GM19239 (cell line): ENCODE measurements around the gene GRID1.

Experiments
- DNase-seq: peaks from one replicate; pipeline ENCODE4 v3.0.0; 2011; ENCODE audit warnings: low spot score; ENCODE audit not compliant: insufficient read length
- FAIRE-seq: peaks from 2 replicates; lab custom pipeline; 2011; peaks lifted over from hg19 to GRCh38; lab: Jason Lieb, UNC

GRID1 gene

DNA sequence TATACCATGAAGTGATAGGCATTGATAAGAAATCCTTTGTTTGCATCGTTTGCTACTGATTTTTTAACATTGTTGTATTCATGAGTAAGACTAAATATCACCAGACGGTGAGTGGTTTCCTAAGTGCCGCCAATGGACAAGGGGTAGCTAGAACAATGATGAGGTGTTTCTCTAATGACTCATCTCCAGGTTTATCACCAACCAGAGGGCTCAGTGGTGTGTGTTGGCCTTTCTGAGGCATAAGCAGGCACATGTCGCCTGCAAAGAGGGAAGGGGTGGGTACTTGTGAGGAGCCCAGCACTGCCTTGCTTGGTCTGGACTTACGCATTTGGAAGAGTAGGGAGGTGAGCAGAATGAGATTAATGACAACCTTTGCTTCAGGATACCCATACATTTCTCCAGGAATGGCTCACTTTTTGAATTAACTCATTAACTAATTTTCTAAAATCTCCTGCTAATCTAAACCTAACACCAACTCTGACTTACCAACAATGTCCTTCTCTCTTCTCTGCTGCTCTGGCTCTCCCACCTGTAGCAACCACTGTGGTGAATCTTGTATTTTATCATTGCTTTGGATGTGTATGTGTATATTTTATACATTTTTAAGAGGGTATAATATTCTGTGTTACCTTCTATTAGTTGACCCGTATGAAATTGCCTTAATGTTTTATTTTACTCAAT lies 722.6 kb downstream of the GRID1 start:
- FAIRE-seq = no peak
- no peak for DNase-seq

DNA sequence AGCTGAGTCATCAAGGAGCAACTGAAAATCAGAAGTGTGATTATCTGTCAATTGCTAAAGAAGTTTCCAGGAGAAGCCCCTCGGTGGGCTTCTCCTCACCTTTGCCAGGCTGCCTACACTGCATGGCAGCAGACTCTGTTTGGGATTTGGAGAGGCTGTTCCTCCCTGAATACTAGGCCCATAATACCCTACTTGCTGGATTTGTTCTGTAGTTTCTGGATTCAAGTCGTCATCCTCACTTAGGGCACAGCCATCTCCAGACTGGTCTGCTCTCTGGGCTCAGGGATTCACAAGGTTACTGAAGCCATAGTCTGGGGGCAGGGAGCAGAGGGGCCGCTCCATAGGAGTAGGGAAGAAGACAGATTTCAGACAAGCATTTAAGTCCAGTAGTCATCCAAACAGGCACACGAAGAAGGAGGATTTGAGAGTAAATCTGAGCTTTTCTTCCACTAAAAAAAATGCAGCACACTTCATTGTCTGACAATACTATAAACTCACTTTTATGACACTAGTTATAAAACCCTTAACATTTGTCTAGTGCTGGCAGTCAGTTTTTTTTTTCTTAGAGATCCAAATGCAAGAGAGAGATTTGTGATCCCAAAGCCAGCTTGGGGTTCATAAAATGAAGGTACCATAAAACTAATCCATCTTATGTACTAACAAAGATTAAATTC lies 723.3 kb downstream of the GRID1 start:
- DNase-seq = no peak
- no peak for FAIRE-seq

DNA sequence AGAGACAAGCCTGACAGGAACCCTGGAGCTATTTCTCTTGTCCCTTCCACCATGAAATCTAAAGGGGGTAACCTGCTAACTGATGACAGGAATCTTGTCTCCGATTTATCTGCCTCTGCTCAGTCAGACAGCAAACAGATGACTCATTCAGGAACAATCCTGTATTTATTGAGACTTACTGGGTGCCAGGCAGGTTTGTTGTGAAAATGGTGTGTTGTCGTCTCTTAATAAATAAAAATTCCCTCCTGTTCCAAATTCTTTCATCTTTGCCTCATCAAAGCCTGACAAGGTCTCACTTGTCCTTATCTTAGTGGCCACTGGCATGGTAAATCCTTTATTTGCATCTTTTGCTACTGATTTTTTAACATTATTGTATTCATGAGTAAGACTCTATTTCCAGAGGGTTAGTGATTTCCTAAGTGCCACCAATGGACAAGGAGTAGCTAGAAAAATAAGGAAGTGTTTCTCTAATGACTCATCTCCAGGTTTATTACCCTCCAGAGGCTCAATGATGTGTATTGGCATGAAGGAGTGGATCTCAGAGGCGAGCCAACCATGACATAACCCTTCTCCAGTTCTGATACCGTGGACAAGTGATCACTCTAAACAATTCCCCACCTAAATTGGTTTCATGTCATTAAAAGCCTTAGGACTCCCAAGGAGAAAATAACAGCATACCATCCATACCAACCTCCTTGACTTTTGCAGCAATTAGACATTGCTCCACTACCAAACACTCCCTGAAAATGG lies 724.0 kb downstream of the GRID1 start:
- FAIRE-seq = no peak
- no peak for DNase-seq

DNA sequence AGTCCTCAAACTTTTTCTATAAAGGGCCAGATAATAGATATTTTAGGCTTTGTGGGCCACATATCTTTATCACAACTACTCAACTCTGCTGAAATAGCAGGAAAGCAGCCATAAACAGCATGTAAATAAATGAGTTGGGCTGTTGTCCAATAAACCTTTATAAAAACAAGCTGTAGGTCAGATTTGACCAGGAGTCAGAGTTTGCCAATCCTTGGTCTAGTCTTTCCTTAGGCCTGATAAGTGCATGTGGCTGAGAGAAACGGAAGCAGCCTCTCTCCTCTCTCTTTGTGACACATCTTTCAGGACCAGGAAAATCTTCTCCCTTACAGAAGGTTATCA lies 724.5 kb downstream of the GRID1 start:
- FAIRE-seq (no peak), DNase-seq (no peak)

DNA sequence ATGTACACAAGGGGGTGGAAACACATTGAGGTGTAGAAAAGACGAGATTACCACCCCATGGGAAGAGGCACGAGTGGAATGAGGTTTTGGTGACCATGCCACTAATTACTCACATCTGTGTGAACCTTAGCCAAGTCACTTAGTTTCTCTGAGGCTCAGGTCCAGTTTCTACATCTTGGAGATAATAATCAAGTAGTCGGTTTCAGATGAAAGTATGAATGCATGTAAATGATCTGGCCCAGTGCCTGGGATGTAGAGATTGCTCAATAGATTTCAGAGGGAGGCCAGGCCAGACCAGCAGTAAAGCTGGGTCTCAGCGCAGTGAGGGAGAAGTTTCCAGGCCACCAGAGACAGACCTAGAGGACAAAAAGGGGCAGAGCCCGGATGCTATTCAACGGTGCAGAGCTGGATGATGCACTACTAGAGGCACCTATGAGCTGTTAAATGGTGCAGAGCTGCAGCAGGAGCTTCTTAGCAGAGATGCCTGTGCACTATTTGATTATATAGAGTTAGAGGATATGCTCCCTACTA lies 725.1 kb downstream of the GRID1 start:
- DNase-seq = no peak
- no peak for FAIRE-seq

DNA sequence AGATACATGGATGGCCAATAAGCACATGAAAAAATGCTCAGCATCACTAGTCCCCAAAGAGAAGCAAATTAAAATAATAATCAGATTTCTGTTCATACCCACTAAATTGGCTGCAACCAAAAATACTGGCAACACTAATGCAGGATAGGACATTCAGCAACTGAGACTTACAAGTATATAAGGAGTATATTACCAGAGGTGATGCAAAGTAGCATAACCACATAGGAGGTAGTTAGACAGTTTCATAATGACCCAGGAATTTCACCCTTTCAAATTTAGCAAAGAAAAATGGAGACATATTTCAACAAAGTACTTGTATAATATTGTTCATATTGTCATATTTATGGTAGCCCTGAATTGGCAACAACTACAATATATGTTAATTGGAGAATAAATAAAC lies 727.8 kb downstream of the GRID1 start:
- FAIRE-seq (no peak), DNase-seq (no peak)

DNA sequence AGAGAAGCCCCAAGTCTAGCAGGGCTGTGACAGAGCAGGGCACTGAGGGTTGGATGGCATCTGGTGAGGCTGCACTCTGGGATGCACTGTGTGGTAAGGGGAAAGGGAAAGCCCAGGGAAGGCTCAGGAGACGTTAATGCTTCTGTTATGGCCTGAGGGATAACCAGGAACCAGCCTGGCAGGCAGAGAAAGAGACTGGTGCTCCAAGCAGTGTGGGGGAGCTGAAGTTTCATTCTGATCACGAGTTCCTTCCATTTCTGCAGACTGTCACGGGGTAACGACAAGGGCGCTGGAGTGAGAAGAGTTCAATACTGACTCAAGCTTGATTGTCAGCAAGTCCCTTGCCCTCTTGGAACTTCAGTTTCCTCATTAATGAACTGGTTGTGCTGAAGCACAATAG lies 730.9 kb downstream of the GRID1 start:
- DNase-seq (no peak), FAIRE-seq (no peak)

DNA sequence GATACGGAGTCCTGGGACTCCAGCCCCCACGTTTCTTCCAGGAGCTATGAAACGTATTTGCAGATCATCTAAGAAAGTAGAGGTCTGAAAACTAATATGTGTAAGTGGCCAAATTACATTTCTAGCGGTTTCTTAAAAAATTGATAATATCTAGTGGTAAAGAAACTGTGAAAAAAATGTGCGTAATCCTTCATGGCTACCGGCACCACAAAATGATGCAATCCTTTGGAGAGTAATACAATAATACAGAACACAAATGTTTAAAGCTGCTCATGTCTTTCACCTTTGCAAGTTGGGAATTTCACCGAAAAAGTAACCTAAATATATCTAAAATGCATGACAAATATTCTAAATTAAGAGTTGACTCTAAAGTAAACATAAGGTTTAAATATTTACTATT lies 742.1 kb downstream of the GRID1 start:
- DNase-seq (no peak), FAIRE-seq (no peak)

DNA sequence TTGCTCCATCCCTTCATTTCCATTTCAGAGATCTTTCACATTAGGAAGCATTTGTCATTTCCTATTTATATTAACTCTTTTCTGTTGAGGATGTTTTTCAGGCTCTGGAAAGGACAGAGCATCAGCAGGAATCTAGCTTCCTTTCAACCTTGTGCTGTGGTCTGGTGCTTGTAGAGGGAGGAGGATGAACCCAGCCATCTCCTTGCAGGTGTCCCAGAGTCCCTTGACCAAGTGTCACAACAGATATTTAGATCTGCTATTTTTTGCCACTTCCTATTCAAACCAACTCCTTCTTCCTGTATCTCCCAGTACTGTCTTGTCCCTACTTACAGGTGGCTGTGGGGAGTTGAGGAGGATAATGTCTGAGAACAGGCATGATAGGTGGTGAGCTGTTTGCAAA lies 742.8 kb downstream of the GRID1 start:
- no peak for FAIRE-seq
- no peak for DNase-seq

DNA sequence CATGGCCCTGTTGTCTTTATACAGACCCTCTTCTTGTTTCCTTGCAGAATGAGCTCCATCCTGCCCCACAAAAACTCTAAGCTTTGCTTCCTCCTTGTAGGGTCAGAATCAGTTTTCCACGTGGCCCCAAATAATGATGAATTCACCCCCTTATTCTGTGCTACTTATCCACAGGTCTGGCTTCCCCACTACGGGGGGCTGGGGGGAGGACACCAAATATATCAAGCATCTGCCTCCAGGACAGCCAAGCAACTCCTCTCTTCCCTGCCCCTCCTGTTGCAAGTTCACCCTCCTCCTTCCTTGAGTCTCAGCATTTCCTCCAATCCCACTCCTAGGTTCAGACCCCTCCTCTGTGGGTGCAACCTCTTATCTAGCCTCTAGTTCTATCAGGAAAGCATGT lies 743.3 kb downstream of the GRID1 start:
- FAIRE-seq = no peak
- DNase-seq = no peak

DNA sequence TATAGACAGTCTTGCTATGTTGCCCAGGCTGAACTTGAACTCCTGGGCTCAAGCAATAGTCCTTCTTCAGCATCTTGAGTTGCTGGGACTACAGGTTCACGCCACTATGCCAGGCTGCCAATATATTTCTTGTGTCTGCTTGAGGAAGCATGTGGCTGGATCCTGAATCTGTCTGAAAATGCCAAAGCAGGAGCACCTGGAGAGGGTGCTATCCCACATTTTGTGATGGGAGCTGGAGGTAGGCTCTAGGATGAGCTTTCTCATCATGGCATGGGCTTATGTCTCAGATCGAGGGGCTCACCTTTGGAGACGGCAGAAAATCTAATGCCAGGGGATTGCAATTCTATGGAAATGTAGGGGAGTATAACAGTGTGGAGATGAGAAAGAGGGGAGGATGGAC lies 744.2 kb downstream of the GRID1 start:
- DNase-seq = no peak

DNA sequence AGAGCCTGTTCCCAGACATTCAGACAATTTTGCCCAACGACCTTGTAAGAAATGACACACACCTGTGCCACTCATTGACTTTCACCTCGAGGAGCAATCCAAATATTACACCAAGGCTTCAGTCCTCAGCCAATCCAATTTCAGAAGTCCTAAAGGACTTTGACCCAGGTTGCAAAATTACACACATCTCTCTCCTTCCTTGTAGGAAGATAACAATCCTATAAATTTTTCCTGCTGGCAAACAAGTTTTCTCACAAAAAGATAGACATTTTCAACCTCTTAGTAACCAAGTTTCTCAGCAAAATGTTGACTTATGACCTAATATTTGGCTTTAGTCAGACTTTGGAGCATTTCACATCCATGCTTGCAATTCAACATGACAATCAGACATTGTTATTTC lies 745.0 kb downstream of the GRID1 start:
- FAIRE-seq (no peak), DNase-seq (no peak)

More for the DNA sequence above, 744.2 kb downstream of the GRID1 start:
- no peak for FAIRE-seq

DNA sequence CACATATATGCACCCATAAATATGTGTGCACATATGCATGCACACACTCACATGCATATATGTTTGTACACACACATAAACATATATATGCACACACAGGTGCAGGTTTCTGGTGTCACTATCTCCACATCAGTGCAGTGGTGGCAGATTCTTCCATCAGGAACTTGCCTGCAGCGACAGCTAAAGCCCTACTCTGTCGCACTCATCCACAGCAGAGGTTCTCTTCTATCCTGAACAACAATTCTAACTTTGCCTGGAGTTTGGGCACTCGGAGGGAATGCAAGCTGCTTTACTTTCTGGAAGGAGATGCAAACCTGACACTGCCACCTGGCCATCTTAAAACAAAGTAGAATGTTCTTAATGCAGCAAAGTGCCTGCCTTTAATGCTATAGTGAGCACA lies 745.8 kb downstream of the GRID1 start:
- no peak for FAIRE-seq
- DNase-seq = no peak

DNA sequence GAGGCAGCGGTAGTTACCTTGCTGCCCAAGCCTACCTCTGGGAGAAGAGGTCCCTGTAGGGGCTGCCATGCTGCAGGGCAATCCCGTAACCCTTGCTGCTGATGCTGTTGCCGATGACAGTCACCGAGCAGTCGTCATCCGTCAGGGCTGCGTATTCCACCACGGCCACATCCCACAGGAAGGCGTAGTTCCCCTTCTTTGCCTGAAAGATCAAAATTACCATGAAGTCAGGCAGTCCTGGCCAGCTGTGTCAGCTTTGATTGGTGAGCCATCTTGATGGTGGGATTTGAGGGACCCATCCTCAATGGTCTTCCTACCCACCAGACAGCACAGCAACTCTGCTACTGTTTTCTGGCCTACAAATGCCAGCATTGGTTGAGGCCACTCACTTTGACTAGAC lies 746.8 kb downstream of the GRID1 start:
- DNase-seq (no peak), FAIRE-seq (no peak)

DNA sequence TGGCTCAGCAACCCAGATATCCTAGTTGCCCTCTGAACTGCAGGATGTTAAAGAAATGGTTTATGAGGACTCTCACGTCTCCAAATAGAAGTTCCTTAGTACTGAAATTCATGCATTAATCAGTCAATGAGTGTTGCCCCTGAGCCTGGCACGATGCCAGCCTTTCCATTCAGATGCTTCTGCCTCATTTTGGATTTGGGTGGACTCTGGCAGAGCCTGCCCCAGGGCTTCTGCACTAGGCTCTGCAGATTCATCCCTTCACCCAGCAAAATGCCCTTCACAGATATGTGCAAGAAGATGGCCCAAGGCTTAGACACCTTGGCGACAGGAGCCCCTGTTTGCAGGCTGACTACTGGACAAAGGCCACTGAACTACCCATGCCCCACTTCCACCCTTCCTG lies 747.8 kb downstream of the GRID1 start:
- no peak for FAIRE-seq
- DNase-seq = no peak

DNA sequence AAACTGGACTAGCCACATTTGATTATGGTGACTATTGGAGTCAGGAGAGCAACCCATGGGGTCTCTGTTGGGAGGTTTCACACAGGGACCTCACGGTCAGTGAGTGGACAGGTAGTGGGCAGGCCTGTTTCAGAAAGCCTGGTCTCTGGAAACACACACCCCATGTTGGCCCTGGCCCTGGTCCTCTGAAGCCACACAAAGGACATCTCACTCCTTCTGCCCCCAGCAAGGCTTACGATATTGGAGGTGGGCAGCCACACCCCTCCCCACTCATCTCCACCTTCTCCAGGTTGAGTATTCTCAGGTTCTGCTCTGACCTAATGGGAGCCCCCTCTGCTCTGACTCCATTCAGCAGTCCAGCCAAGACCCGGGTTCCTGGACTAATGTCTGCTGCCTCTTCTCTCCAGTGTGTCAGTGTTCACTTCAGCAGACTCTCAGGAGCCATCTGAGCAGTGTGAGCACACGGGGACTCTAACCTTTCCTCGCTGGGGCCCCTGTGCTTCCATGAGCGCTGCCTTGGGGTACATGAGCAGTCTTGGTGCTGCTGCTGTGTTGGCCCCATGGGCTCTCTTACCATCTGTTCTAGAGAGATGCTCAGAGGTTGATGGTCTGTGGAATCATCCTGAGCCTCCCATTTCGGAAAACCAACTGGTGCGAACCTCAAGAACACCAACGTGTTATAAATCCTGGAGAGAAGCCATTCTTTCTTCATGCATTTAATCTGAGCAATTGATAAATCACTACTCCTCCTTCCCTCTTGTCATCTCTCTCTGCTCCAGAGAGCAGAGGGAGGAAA lies 748.6 kb downstream of the GRID1 start:
- DNase-seq = no peak
- no peak for FAIRE-seq

DNA sequence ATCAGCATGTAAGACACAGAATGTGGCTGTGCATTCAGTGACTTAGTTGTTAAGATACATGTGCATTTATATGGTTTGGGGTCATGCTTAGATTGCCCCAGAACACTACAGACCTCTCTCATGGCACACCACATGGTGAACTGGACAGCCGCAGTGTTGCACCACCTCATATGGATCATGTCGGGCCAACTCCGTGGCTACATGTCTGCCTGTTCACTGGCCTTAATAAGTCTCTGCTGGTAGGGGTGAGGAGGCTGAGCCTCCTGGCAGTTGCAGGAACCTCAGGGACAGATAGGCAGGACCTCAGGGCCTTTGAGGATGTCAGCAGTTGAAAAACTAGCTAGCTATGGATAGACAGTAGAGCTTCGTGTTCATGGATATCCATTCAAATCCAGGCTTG lies 751.0 kb downstream of the GRID1 start:
- FAIRE-seq (no peak), DNase-seq (no peak)

DNA sequence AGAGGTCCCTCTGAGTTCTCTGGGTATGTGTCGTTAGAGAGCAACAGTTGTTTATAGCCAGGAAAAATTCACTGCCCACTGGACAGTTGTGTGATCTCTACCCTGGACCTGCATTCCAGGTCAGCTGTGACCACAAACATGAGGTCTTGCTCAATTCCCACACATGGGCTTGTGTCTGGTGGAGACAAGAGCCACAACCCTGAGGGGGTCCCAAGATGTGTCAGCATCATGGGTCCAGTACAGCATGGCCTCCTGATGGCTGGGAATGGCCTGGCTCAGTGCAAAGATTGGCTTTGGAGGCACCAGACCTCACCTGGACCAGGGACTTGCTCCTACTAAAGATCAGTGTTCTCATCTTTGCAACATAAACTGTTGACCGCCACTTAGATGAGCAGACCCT lies 751.6 kb downstream of the GRID1 start:
- FAIRE-seq (no peak), DNase-seq (no peak)

DNA sequence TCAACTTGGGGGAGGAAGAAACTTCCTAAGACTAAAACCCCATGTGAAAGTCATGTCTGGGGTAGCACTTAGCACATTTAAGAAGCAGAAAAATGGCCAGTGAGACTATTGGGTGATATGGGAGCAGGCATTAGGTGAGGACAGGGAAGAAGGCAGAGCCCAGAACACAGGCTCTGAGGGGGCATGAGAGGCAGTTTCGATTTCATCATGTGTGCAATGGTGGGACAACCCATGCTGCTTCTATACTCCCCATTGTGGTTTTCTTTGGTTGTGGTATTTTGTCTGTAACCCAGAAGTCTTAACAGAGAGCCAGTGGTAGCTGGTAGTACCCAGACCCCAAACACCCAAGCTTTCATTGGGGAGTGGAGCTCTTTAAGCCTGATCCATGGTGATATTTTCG lies 752.0 kb downstream of the GRID1 start:
- FAIRE-seq (no peak), DNase-seq (no peak)

DNA sequence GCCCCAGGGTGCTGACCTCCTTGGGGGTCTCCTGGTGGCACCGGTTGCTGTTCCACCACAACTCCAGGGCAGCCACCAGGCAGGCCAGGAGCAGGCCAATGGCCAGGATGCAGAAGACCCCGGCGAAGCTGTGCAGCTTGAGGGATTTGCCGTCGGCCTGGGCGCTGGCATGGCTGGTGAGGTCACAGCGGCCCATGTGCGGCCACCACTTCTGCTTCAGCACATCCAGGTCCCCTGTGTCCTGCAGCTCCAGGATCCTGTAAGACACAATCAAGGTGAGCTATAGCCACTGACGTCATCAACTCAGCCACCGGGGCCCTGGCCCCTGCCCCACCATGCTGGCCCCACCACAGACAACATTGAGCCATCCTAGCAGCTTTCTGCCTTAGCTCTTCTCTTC lies 753.2 kb downstream of the GRID1 start:
- FAIRE-seq (no peak), DNase-seq (no peak)

DNA sequence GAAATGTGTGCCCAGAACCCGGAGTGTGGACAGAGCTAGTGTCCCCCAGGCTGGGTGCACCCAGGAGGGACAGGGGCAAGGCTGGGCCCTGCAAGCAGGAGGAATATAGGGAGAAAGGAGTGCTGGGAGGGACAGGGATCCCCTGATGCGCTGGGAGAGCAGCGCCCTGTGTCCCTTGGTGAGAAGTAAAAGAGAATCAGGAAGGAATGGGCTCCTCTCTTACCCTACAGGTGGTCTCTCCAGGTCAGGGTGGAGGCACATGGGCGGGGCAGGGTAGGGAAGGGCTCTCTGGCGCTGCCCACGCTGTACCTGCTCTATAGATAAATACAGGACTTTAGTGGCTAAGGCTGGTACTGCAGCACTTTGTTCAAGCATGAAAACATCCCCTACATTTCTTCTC lies 753.8 kb downstream of the GRID1 start:
- no peak for FAIRE-seq
- no peak for DNase-seq
